Right renal pelvis (tissue), 4 donors: ENCODE results near the gene DBF4B. TPM values are rescaled to one million over a fixed set of nuclear protein-coding genes. Genes with fewer than 3 reads are reported as not detected.

Experiments used
- DNase-seq, 4 donors: peaks; one replicate each; pipeline ENCODE4 v3.0.0-alpha.2; 2013; ENCODE audit warnings: low read depth in 4 of 4, low spot score in 3 of 4, missing footprints in 1 of 4
- polyA plus RNA-seq, 4 donors: library from polyadenylated mRNA; unstranded; fragments of 120-200 nt; gene quantifications; one replicate each; pipeline ENCODE4 v1.2.1, GENCODE V29; 2013; ENCODE audit not compliant: insufficient read length in 4 of 4

Gene DBF4B
- polyA plus RNA-seq, 4 donors, result 9.2 to 13.9 (median 11.7) TPM

DNA sequence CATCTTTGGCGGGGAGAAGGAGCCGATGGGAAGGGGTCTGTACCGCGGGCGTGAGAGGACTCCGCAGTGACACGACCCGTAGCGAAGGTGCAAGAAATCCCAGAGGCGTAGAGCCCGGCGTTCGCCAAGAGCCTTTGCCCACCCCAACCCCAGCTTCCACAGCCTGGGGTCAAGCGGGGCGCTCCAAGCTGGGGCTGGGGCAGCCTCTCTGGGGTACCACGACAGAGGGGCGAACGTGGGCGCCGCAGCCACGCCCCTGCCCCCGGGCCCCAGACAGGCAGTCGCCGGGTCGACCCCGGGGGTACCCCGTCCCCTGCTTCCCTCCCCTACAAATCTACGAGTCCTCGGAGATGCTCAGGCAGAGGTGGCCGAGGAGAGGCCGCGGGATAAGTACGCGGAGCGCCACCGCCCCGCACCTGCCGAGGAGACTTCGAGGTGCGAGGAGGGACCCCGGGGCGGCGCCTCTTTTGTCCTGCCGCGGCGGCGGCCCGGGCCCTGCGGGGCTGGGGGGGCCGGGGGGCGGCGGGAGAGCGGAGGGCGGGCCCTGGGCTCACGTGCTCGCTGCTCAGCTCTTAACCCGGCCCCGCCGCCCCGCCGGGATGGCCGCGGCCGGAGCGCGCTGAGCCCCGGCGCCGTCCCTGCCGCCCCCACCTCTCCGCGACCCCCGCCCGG lies 50.1 kb downstream of the DBF4B start, which contains the start of gene ADAM11:
Gene ADAM11, plus strand, starts transcription at position 575 of the 672 bp plus-strand sequence. CDS start 212 bp downstream, outside the sequence.
- no peak for DNase-seq

DNA sequence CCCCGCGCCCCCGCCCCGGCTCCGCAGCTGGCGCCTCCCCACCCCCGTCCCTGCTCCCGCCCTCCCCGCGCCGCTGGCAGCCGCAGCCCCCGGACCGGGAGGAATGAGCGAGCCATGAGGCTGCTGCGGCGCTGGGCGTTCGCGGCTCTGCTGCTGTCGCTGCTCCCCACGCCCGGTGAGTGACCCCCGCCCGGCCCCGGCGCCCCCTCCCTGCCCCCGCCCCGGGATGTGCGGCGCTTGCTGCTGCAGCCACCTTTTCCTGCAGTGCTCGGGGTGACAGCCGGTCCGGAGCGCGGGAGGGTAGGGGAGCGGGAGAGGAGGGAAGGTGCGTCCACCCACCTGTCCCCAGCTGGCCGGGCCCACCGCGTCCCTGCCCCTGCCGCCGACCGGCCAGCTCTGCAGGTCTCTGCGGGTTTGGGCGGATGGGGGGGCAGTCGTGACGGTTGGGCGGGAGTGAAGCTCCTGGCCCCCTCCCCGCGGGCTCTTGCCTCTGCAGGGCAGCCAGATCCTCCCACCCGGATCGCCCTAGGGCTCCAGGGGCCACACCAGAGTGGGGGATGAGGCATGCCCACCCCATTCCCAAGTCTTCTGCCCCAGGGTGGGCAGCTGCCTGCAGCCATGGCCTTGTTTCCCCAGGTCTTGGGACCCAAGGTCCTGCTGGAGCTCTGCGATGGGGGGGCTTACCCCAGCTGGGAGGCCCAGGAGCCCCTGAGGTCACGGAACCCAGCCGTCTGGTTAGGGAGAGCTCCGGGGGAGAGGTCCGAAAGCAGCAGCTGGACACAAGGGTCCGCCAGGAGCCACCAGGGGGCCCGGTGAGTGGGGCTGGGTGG lies 50.8 kb downstream of the DBF4B start:
- DNase-seq, result no peak

DNA sequence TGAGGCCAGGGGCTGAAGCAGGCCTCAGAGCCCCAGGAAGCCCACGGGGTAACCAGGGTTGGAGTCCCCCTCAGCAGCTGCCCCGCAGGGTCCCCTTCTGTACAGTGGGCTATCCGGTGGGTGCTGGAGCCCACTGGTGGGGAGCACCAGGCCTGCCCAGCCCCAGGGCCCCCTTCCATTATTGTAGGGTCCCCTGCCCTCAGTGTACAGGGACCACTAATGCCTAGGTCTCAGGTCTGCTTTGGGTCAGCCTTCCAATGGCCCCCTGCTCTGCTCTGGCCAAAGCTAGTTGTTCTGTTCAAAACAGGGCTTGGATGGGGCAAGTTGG lies 51.4 kb downstream of the DBF4B start:
- no peak for DNase-seq

DNA sequence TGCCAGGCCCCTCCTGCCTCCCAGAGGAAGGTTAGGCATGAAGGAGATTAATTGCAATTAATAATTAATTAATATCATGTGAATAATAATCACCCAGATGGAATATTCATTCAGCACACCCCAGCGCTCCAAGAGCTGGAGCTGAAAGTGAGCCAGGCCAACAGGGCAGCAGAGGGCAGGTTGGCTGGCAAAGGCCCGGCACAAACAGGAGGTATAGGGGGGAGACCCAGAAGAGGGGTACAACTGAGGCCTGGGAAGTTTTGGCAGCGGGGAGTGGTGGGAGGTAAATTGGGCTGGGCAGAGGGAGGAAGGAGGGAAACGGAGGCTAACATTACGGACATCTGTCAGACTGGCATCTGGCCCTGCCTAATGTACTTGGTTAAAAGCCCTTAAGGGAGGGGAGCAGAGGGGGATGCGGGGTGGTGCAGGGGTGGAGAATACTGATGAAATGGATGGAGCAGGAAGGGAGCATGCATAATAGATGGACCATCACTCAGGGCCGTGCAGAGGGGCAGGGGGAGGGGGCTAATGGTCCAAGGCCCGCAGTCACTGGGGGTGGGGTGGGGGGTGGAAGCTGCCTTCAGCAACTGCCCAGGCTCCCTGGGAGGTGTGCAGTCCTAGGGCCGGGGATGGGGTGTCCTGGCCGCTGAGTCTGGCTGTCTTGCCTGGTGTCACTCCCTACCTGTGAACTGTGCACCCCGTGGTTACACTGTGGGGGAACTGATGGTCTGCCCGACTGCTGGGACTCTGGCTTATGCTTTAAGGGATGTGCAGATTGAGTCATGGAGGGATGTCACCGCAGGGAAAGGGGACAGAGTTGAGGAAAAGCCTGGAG lies 52.2 kb downstream of the DBF4B start:
- no peak for DNase-seq

DNA sequence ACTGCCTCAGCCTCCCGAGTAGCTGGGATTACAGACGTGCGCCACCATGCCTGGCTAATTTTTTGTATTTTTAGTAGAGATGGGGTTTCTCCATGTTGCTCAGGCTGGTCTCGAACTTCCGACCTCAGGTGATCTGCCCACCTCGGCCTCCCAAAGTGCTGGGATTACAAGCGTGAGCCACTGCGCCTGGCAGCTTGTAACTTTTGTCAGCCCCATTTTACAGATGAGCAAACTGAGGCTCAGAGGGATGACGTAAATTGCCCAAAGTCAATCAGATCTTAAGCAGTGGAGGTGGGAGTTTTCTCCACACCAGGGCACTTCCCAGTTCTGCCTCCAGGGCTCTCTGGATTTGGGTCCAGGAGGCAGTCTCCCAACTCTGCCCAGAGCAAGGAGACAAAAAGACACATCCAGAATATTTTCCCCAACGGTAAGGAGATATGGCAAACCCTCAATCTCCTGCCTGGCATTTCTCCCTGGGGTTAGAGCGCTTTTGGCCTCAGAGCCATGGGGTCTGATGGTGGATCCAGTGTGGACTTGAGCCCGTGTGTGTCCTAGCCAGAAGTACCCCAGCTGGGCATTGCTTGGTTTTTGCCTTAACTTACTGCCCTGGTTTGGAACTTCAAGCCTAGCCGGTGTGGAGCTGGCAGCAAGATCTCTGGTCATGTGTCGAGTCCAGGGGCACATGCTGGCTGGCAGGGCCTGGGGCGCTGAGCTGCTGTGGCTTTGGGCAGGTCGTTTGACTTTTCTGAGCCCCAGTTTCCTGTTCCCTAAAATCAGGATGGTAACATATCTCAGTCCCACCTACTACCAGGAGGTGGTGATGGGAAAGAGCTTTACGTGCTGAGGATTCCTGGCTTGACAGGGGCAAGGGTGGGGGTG lies 53.7 kb downstream of the DBF4B start:
- DNase-seq, result no peak

DNA sequence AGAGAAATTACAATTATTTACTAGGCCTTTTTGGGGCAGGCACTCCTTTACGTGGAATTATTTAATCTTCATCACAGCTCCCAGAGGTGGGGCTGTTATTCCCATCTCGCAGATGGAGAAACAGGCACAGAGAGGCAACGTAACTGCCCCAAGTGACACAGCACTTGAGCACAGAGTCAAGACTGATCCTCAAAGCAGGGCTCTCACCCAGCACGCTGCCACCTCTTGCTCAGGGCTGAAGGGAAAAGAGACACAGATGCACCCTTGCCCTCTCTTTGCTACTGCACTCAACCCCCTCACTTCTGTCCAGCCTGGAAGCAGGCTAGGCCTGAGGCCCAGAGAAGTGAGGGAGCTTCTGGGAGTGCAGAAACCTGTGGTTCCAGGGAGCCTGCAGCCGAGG lies 54.7 kb downstream of the DBF4B start:
- DNase-seq, result no peak

DNA sequence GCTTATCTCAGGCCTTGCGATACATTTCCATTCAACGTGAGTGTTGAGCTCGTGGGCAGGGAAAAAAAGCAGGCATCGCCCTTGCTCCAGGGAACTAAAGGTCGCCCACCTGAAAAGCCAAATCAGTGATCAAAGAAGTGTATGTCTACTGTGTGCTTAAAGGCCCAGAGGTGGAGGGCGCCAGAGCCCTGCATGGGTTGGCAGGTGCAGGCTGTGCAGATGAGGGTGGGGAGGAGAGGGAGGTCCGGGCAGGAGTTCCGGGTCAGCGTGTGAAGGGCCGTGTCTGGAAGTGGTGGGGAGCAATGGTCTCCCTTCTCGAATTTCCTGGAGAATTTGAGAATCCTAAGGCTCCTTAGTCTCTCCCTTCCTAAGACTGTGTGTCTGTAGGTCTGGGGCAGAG lies 57.5 kb downstream of the DBF4B start:
- no peak for DNase-seq

DNA sequence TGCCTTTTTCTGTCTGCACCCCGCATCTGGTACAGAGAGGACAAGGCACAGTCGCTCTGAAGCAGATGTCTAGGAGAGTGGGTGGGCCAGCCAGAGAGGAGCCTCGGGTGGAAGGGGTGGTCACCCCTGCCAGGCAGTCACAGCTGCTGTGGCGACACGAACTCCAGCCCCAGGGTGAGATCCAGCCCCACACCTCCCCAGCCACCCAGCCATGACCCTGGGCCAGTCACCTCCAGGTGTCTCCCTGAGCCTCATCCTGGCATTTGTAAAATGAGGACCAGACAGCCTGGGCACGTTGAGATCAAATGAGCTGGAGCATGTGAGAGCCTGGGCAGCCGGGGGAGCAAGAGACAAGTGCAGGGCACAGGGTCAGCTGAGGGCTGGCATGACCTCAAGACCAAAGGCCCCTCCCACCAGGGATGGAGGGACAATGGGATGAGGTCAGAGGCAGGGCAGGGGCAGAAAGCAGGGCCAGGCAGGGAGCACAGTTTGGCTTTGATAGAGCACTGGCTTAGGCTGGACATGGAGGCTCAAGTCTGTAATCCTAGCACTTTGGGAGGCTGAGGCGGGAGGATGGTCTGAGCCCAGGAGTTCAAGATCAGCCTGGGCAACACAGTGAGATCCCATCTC lies 58.1 kb downstream of the DBF4B start:
- DNase-seq, result no peak

DNA sequence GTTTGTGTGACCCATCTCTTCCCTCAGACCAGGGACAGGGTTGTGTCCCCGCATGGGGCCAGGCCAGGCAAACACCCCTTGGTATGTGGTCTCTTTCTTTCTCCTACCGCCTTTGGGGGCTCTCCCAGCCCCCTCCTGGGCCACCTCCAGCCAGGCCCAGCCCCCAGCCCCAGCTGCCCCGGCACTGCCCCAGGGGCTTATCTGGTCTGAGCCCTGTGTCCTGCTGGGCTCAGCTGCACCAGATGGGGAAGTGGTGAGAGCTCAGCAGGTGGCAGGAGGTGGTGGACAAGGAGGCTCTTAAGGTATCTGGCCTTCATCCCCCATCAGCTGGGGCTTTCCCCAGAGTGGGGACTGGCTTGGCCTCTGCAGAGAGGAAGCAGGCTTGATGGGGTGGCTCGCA lies 59.0 kb downstream of the DBF4B start:
- no peak for DNase-seq

DNA sequence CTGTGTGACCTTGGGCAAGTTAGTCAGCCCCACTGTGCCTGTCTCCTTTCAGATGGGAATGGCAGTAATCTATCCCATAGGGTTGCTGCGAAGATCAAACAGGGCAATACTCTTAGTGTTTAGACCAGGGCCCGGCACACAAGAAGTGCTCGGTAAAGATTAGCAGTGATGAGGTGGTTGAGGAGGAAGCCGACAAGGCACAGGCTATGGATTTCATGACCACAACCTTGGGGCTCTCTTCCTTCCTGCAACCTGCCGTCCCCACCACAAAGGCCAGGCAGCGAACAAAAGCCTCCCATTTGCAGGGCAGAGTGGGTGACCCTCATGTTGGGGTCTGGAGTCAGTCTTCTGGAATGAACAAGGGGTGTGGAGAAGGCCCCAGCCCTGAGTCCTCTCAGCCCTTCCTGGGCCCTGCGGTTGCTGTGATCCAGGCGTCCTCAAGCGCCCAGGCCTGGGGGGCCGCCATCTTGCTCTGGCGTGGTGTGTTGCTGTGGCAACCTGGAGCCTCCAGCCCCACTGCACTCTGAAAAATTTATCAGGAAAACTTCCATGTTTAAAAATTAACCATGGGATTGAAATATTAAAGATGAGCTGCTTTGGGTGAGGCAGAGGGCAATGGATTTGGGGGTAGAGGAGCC lies 60.2 kb downstream of the DBF4B start:
- no peak for DNase-seq

DNA sequence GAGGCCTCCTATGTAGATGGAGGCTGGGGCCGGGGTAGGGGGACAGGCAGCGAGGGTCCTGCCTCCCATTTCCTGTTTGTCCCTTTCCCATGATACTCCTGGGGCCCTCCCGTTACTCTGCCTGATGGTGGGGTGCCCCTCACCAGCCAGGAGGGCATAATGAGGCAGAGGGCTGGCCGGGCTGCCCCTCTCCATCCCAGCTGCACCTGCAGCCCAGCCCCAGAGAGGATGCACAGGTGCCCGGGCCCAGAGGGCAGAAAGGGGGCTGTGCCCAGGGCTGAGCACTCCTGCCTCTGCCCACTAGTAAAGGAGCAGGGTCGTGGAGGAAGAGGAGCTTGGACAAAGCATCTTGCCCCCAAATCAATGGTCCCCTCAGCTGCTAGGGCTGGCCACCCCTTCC lies 60.8 kb downstream of the DBF4B start:
- no peak for DNase-seq

DNA sequence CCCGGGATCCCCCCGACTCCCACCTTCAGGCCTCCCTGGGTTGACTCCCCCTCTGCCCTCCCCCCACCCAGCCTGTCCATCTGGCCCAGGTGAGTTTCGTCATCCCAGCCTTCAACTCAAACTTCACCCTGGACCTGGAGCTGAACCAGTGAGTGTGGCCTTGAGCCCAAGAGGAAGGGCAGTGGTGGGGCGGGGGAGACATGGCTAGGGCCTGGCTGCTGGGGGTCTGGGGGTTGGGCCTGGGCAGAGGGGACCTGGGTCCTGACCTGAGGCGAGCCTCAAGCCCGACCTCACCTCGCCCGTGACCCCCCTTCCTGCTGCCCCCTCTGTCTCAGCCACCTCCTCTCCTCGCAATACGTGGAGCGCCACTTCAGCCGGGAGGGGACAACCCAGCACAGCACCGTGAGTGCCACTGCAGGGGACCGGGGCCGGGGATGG lies 61.2 kb downstream of the DBF4B start:
- no peak for DNase-seq

DNA sequence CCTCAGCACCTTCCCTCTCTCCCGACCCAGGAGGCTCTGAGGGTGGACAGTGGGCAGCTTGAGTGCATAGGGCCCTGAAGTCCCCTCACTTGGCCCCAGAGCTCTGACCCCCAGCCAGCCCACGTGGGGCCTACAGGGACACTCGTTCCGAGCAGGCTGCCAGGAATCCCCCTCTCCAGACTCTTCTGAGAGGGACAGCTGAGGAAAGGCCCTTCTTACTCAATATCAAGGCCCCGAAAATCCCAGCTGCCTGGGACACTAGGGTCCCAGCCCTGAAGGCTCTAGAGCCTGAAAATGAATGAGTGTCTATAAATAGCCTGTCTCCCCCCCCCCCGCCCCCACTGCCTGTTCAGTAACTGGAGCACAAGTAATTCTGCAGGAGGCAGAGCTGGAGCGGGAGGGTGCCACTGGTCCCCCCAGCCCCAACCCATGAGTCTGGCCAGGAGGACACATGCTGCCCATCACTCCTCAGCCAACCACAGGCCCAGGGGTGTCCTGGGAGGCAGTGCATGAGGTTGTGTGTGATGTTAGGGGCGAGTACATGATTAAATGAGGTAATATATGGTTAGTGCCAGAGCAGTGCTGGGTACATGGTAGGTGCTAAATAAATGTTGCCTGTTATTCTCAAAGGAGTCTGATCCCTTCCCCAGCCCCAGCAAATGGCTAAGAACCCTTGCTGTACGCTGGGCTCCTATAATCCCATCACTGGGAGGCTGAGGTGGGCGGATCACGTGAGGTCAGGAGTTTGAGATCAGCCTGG lies 61.9 kb downstream of the DBF4B start:
- DNase-seq, result no peak

DNA sequence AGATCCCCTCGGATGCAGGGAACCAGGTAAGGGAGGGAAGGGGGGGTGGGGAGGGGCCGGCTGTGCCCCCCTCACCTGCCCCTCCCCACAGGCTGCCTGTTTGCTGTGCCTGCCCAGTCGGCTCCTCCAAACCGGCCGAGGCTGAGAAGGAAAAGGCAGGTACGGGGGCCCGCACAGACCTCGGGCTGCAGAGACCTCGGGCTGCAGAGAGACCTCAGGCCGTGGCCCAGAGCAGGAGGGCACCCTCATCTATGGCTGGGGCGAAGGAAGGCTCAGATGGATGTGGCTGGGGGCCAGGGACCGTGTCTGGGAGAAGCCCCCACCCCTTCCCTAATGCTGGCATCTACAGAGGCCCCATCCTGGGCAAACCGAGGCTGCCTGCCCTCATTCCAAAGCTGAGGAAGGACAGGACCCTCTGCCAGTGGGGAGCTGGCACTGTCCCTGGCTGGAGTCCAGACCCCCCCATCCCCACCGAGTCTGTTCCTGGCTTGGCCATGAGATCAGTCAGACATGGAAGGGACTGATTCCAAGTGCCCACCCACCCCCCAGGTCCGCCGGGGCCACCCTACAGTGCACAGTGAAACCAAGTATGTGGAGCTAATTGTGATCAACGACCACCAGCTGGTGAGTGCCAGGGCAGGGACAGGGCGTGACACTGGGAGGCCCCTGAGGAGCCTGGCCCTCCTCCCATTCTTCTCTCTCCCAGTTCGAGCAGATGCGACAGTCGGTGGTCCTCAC lies 64.0 kb downstream of the DBF4B start:
- no peak for DNase-seq

DNA sequence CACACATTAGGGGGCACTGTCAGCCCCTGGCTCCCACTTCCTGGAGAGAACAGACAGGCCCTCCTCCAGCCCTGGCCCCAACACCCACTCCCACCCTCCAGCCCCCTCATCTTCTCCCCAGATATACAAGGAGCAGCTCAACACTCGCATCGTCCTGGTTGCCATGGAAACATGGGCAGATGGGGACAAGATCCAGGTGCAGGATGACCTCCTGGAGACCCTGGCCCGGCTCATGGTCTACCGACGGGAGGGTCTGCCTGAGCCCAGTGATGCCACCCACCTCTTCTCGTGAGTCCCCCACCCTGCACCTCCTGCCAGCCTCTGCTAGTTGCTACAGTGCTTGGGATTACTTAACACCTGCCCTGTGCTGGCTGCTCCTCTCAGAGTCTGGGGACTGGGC lies 64.7 kb downstream of the DBF4B start:
- DNase-seq, result no peak

DNA sequence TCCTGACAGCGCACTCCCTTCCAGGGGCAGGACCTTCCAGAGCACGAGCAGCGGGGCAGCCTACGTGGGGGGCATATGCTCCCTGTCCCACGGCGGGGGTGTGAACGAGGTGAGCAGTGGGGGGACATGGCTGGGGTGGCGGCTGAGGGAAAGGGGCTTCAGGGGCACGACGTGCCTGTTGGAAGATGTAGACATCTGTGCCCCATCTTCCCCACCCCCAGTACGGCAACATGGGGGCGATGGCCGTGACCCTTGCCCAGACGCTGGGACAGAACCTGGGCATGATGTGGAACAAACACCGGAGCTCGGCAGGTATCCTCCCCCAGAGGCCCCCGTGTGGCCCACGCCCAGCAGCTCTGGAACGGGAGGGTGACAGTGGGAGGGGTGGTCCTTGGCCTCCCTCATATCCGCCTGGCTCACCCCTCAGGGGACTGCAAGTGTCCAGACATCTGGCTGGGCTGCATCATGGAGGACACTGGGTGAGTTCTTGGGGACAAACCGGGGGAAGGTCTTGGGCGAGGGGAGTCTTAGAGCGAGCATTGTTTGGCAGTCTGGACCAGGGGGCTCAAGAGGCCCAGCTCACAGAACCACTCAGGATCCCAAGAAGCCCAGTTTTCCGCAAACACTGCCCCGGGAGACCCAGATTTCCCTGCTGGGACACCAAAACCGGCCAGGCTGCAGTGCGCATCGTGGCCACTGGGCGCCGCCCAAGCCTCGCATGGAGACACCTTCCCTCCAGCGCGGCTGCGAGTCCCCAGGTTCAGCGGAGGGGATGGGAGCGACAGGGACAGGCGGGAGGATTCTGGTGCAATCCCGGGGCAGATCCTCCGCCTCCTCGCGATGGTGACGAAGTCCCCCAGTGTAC lies 66.0 kb downstream of the DBF4B start:
- peak; percentile 62 to 76 (median 66) for DNase-seq
